Mucosa of rectum (tissue), 2 donors: Measurements from ENCODE around the gene UBL4B.

Experiments
- H3K27ac ChIP-seq, 2 donors: one replicate each; pipeline ENCODE4 v1.7.0; 2013; ENCODE audit warnings: inconsistent platforms in 2 of 2, low read depth in 2 of 2, low read length in 2 of 2
- H3K27me3 ChIP-seq, 2 donors: one replicate each; pipeline ENCODE4 v1.7.0; 2013; ENCODE audit warnings: low read length in 2 of 2; ENCODE audit not compliant: control insufficient read depth in 2 of 2, insufficient read depth in 2 of 2
- H3K36me3 ChIP-seq, 2 donors: one replicate each; pipeline ENCODE4 v1.7.0; 2013; ENCODE audit warnings: low read length in 2 of 2; ENCODE audit not compliant: control insufficient read depth in 2 of 2, insufficient read depth in 2 of 2
- H3K4me1 ChIP-seq, 2 donors: one replicate each; pipeline ENCODE4 v1.7.0; 2013; ENCODE audit warnings: low read length in 2 of 2, mild to moderate bottlenecking in 1 of 2; ENCODE audit not compliant: control insufficient read depth in 2 of 2, insufficient read depth in 2 of 2
- H3K4me3 ChIP-seq, 2 donors: one replicate each; pipeline ENCODE4 v1.7.0; 2013; ENCODE audit warnings: low read length in 2 of 2
- H3K9ac ChIP-seq, 2 donors: one replicate each; pipeline ENCODE4 v1.7.0; 2013; ENCODE audit warnings: low read length in 2 of 2, low read depth in 1 of 2, mild to moderate bottlenecking in 1 of 2
- H3K9me3 ChIP-seq, 2 donors: one replicate each; pipeline ENCODE4 v1.7.0; 2013; ENCODE audit warnings: low read length in 2 of 2; ENCODE audit not compliant: control insufficient read depth in 2 of 2
- donor health status: healthy.
- donor health status: Normal muscosa, but diverticular disease.

Gene UBL4B

DNA sequence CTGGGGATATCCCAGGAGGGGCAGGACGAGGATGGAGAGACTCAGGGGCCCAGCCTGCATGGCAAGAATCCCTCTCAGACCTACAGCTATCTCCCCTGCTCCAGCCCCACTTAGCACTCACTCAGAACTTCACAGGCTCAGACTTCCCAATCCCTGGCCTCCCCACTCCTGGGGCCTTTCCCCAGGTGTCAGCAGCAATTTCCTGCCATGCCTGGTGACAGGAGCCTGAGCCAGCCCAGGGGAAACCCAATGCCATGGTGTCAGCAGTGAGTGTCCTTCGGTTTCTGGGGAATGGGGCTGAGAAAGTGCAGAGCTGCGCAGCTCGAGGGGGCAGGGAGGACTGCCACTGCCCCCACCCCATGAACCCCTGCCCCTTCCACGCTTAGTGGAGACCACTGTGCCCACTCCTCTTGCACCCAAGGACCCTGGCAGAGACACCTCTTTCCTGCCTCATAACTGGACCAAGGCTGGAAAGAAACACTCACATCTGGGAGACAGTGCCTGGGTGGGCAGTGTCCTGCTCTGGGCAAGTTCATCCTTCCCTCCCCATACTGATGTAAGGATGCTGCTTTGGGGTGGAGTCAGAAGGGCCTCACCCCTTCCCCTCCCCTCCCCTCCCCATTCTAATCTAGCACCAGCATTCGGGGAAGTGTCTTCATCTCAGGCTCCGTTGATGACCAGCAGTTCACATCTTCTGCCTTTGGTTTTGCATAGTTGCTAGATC lies 17.1 kb upstream of the UBL4B start:
- Histone ChIP-seq H3K9ac (no peak overlapping the region), H3K4me3 (no peak overlapping the region), H3K36me3 (no peaks in the 10 kb centered on the region), H3K27ac (no peak overlapping the region), H3K27me3 (peaks cover 0 to 4% of the 10 kb centered on the region in 2 donors), H3K4me1 (no peaks in the 10 kb centered on the region), H3K9me3 (no peaks in the 10 kb centered on the region)

DNA sequence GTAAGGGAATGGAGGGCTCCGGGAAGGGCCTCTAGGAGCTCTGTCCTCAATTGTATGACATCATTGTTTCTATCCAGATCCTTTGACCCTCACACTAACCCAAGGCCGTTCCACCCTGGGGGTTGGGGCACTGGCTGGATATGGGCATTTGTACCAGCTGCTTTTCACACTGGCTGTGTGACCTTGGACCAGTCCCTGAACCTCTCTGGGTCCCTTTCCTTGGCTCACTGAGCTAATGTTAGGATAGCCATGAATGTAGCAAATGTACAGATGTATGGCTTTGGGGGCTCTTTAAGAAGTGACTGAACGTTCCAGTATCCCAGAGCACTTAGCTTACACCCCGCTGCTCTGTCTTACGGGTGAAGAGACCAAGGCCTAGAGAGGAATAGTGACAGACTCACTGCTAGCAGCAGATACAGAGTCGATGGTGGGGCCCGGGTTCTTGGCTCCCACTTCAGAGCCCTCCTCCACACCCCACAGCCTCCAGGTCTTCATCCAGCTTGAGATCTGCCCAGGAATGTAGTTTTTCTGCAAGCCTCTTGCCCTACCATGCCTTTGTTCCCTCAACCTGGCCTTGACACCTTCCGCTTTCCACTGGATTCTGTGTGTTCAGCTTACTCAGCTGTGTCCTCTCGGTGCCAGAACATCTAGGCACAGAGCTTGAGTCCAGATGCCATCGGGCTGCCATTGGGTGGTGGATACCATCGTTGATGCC lies 14.6 kb upstream of the UBL4B start:
- Histone ChIP-seq H3K4me1 (no peaks in the 10 kb centered on the region), H3K27ac (no peak overlapping the region), H3K9ac (no peak overlapping the region), H3K36me3 (no peaks in the 10 kb centered on the region), H3K27me3 (peaks cover 0 to 4% of the 10 kb centered on the region in 2 donors), H3K4me3 (no peak overlapping the region), H3K9me3 (no peaks in the 10 kb centered on the region)

- Histone ChIP-seq H3K27me3 (peaks cover 0 to 4% of the 10 kb centered on the region in 2 donors), H3K4me3 (no peak overlapping the region), H3K9ac (no peak overlapping the region), H3K4me1 (no peaks in the 10 kb centered on the region), H3K36me3 (no peaks in the 10 kb centered on the region), H3K27ac (no peak overlapping the region), H3K9me3 (no peaks in the 10 kb centered on the region)
Observed at GRCh38 chr1:110098222-110099026, 13.8 kb upstream of the UBL4B start.

- Histone ChIP-seq H3K9ac (no peak overlapping the region), H3K27me3 (peaks cover 0 to 4% of the 10 kb centered on the region in 2 donors)
Observed at GRCh38 chr1:110100335-110100734, 11.9 kb upstream of the UBL4B start.

GRCh38 chr1:110102081-110102480 lies 10.2 kb upstream of the UBL4B start:
- Histone ChIP-seq H3K27ac (no peak overlapping the region), H3K9ac (no peak overlapping the region), H3K27me3 (no peaks in the 10 kb centered on the region)

More at GRCh38 chr1:110100335-110100734, 11.9 kb upstream of the UBL4B start:
- Histone ChIP-seq H3K27ac (no peak overlapping the region), H3K9me3 (no peaks in the 10 kb centered on the region), H3K4me3 (no peak overlapping the region), H3K4me1 (no peaks in the 10 kb centered on the region), H3K36me3 (no peaks in the 10 kb centered on the region)

GRCh38 chr1:110106013-110106941 lies 6.0 kb upstream of the UBL4B start:
- Histone ChIP-seq H3K9ac (no peak overlapping the region), H3K9me3 (no peaks in the 10 kb centered on the region), H3K4me1 (no peaks in the 10 kb centered on the region)

More at GRCh38 chr1:110102081-110102480, 10.2 kb upstream of the UBL4B start:
- Histone ChIP-seq H3K9me3 (no peaks in the 10 kb centered on the region), H3K4me1 (no peaks in the 10 kb centered on the region), H3K36me3 (no peaks in the 10 kb centered on the region), H3K4me3 (no peak overlapping the region)

GRCh38 chr1:110107867-110108469 lies 4.3 kb upstream of the UBL4B start:
- Histone ChIP-seq H3K9ac (no peak overlapping the region), H3K4me1 (no peaks in the 10 kb centered on the region), H3K27me3 (peaks cover 4 to 7% of the 10 kb centered on the region in 2 donors), H3K36me3 (no peaks in the 10 kb centered on the region), H3K27ac (no peak overlapping the region), H3K4me3 (no peak overlapping the region), H3K9me3 (no peaks in the 10 kb centered on the region)

More at GRCh38 chr1:110106013-110106941, 6.0 kb upstream of the UBL4B start:
- no peak overlapping the region for H3K27ac ChIP-seq
- H3K4me3 ChIP-seq = no peak overlapping the region
- H3K36me3 ChIP-seq = no peaks in the 10 kb centered on the region
- peaks cover 2 to 3% of the 10 kb centered on the region in 2 donors for H3K27me3 ChIP-seq

DNA sequence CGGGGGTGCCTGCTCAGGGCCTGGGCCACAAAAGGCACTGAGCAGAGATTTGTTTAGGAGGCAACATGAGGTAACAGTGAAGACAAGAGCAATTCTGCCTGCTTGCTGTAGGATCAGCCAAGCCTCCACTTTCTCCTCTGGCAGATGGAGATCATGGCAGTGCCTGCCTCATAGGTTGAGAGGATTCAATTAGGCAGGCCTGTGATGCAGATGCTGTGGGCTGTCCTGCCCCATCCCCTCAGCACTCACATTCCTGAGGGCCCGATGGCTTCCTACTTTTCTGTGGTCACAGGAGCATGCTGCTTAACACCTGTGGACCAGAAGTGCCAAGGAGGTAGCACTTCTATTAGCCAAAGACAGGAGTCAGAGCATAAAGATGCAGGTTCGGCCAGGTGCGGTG lies 1.2 kb upstream of the UBL4B start:
- H3K9me3 ChIP-seq = no peaks in the 10 kb centered on the region
- H3K9ac ChIP-seq = no peak overlapping the region
- no peak overlapping the region for H3K4me3 ChIP-seq
- H3K4me1 ChIP-seq = no peaks in the 10 kb centered on the region
- H3K27ac ChIP-seq = no peak overlapping the region
- H3K27me3 ChIP-seq = peaks cover 14% of the 10 kb centered on the region in 2 donors
- H3K36me3 ChIP-seq = no peaks in the 10 kb centered on the region

DNA sequence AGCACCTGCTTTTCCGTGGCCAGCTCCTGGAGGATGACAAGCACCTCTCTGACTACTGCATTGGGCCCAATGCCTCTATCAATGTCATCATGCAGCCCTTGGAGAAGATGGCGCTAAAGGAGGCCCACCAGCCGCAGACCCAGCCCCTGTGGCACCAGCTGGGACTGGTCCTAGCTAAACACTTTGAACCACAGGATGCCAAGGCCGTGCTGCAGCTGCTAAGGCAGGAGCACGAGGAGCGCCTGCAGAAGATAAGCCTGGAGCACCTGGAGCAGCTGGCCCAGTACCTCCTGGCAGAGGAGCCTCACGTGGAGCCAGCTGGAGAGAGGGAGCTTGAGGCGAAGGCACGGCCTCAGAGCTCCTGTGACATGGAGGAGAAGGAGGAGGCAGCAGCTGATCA lies 413 bp downstream of the UBL4B start:
- Histone ChIP-seq H3K27me3 (peaks cover 14% of the 10 kb centered on the region in 2 donors), H3K9ac (no peak overlapping the region), H3K9me3 (no peaks in the 10 kb centered on the region), H3K36me3 (no peaks in the 10 kb centered on the region), H3K4me3 (no peak overlapping the region), H3K4me1 (no peaks in the 10 kb centered on the region), H3K27ac (no peak overlapping the region)
